HG02885 (cell line): Measurements from ENCODE around the gene SOWAHA.
"Not testable (repeated sequence)": the region's sequence is repeated elsewhere in the genome, so short reads cannot be mapped to it uniquely, and the experiment has no call there.

Experiments used
- ATAC-seq: cut with Tn5 transposase; IDR thresholded peaks from one replicate; pipeline ENCODE4 v1.9.1; 2021; ENCODE audit warnings: mild to moderate bottlenecking; ENCODE audit not compliant: unreplicated experiment, poor library complexity

The SOWAHA gene

GRCh38 chr5:132777209-132778069 is 35.7 kb upstream of the SOWAHA start, which contains the start of gene SEPTIN8:
SEPTIN8 (minus strand) TSS chr5:132777239; CDS start chr5:132777137, 102 bp downstream.
- ATAC-seq: peak; percentile 53

- ATAC-seq: no peak
Measured at GRCh38 chr5:132778129-132778528, 35.0 kb upstream of the SOWAHA start.

GRCh38 chr5:132778856-132779255 is 34.2 kb upstream of the SOWAHA start:
- ATAC-seq: no peak

- no peak for ATAC-seq
Measured at GRCh38 chr5:132779961-132780360, 33.1 kb upstream of the SOWAHA start.

- ATAC-seq: no peak
Measured at GRCh38 chr5:132780577-132780976, 32.5 kb upstream of the SOWAHA start.

DNA sequence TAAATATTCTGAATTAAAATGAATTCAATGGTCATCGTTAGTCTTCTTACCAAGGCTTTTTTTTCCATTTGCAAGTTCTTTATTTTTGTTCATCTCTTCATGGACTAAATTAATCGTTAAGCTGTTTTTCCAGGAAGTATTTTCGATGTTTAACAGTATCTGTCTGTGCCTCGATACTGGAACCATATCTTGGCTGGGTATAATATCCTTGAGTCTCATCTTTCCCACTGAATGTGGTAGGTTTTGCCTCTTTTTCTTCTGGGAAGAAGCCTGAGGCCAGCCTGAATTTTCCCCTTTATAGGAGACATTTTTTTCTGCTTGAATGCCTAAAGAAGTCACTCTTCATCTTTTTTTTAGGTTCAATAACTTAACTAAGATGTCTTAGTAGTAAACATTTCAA is 32.1 kb upstream of the SOWAHA start:
- no peak for ATAC-seq

DNA sequence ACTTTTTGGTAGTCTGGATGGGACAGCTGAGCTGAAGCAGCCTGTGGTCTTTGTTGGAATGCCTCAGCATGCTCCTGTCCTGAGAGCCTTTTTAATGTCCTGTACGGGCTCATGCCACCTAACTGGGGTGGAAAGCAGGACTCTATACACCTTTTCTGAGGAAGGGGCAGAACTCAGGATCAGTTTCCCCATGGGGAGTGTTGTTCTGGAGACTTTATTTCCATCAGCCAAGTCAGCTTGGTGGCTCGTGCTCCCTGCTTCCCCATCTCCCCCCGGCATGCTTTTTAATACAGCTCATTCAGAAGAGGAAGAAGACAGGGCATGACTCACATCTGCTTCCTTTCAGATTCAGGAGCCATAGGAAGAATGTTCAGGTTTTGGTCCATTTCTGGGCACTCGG is 31.0 kb upstream of the SOWAHA start:
- no peak for ATAC-seq

DNA sequence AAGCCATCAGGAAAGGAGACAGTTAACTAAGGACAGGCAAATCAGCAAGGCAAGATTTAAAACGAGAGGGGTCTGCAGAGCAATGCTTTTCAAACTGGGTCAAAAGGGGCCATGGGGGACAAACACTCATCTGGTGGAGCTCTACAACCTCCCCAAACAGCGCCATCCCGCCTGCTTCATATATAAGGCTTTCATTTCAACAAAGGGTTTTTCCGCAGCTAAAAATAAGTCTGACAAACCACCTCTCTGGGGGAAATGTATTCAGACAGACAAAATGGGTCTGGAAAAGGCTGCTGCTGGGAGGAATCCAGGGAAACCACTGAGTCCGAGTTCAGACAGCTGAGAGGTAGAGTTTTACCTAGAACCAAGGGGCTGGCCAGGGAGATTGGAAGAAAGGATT is 27.7 kb upstream of the SOWAHA start:
- no peak for ATAC-seq

DNA sequence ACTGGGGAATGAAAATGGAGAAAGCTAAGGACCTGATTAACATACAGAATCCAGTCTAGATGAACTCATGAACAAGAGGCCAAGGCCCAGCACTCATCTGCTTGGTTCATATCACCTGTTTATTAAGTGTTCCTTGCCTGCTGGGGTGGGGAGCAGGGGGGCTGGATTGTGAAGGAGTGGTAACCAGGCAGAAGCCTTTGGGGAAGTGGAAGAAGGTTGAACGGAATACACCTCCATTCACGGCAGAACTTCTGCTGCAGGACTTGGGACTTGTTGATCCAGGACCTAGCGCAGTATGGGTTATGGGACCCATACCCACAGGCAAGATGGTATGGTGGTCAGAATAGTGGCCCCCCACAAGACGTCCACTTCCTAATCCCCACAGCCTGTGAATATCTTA is 27.2 kb upstream of the SOWAHA start:
- no peak for ATAC-seq

- no peak for ATAC-seq
Measured at GRCh38 chr5:132787076-132787475, 26.0 kb upstream of the SOWAHA start.

DNA sequence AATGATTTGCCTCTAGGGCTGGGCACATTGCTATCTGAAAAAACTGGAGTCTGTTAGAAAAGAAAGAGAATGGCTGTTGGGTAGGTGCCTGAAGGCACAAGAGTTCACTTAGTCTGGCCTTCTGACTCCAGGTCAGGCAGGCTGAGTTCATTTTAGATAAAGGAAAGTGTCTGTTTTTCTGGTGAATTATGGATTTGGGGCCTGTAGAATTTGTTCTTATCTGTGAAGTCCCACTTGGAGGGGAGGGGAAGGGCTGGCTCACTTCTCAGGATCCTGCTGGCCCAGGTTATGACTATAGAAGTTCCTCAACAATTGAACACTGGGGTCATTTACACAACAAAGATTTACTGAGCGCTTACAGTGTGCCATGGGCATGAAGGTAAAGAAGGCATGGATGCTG is 24.6 kb upstream of the SOWAHA start:
- no peak for ATAC-seq

GRCh38 chr5:132788990-132789886 is 23.9 kb upstream of the SOWAHA start:
- ATAC-seq: no peak

GRCh38 chr5:132790201-132790865 is 22.8 kb upstream of the SOWAHA start:
- no peak for ATAC-seq

DNA sequence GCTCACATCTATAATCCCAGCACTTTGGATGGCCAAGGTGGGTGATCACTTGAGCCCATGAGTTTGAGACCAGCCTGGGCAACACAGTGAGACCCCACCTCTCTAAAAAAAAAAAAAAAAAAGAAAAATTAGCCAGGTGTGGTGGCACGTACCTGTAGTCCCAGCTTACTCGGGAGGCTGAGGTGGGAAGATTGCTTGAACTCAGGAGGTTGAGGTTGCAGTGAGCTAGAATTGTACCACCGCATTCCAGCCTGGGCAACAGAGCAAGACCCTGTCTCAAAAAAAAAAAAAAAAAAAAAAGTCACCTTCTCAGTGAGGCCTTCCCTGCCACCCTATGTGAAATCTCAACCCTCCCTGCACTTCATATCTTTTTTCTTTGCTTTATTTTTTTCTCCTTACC is 22.1 kb upstream of the SOWAHA start:
- no peak for ATAC-seq

DNA sequence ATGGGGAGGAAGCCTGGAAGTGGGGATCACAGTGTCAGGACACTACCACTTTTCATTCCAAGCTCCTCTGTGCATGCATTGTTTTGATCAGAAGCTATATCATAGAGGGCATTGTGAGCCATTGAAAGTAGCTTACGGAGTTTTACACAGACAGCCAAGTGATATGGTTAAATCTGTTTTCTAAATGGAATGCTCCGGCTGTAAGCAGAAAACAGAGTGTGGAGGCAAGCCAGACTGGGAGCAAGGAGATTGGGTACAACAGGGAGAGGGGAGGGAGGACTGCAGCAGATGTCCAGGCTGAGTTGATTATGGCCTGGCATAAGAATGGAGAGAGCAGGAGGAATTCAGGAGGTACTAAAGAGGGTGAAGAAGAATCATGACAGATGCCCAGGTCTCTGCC is 15.5 kb upstream of the SOWAHA start:
- no peak for ATAC-seq

- ATAC-seq: no peak
Measured at GRCh38 chr5:132799392-132799791, 13.7 kb upstream of the SOWAHA start.

- no peak for ATAC-seq
Measured at GRCh38 chr5:132800545-132800944, 12.6 kb upstream of the SOWAHA start.

GRCh38 chr5:132802044-132802684 is 10.9 kb upstream of the SOWAHA start:
- ATAC-seq: no peak

DNA sequence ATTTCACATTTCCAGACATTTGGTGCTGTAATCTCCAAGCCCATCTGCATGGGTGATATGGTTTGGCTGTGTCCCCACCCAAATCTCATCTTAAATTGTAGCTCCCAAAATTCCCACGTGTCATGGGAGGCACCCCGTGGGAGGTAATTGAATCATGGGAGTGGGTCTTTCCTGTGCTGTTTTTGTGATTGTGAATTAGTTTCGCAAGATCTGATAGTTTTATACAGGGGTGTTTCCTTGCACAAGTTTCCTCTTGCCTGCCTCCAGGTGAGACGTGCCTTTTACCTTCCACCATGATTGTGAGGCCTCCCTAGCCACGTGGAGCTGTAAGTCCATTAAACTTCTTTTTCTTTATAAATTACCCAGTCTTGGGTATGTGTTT is 10.4 kb upstream of the SOWAHA start:
- not testable (repeated sequence) for ATAC-seq

- ATAC-seq: not testable (repeated sequence)
Measured at GRCh38 chr5:132804219-132804618, 8.9 kb upstream of the SOWAHA start.
